B cell (primary cell): ENCODE data around the gene HNRNPH1. TPM values are rescaled to one million over a fixed set of nuclear protein-coding genes. Genes with fewer than 3 reads are reported as not detected.

ENCODE experiments used
- ATAC-seq: fragments of 200-7000 bp; cut with Tn5 transposase; one replicate; pipeline ENCODE4 v1.10.0; 2021; ENCODE audit warnings: low read depth, mild to moderate bottlenecking, moderate number of reproducible peaks, moderate library complexity
- CTCF ChIA-PET: fragments of 350-600 bp; sonication (Branson Sonifier 250); formaldehyde crosslinking; loops from one replicate; lab custom pipeline; 2021; ENCODE audit warnings: antibody characterized with exemption, inconsistent platforms; lab: Charles Lee
- POLR2A ChIA-PET: fragments of 350-600 bp; sonication (Branson Sonifier 250); formaldehyde crosslinking; loops from one replicate; lab custom pipeline; 2021; ENCODE audit warnings: antibody characterized with exemption; lab: Charles Lee
- DNase-seq: peaks from one replicate; pipeline ENCODE4 v3.0.0; 2013
- H2AFZ ChIP-seq: 2 replicates; pipeline ENCODE4 v1.6.1; 2012; ENCODE audit warnings: mild to moderate bottlenecking, low read depth, low read length; ENCODE audit not compliant: insufficient read depth, poor library complexity, severe bottlenecking
- H3K27ac ChIP-seq, 2 donors: 1 replicate in 1 of 2; 2 replicates in 1 of 2; pipeline ENCODE4 v1.5.1; 2012 to 2013; ENCODE audit warnings: low read length in 2 of 2, mild to moderate bottlenecking in 2 of 2, moderate library complexity in 1 of 2
- H3K27me3 ChIP-seq, 4 experiments: fragments of 200-600 bp in 1 of 4; sonication (generic) in 1 of 4; replicated peaks in 1 of 4; 1 replicate in 2 of 4; 2 replicates in 2 of 4; pipeline versions ENCODE4 v1.6.1 to v1.7.0; 2013 to 2016; ENCODE audit warnings: low read length in 3 of 4, mild to moderate bottlenecking in 2 of 4, mixed read lengths in 1 of 4, moderate library complexity in 1 of 4; ENCODE audit not compliant: insufficient read depth in 4 of 4, control insufficient read depth in 3 of 4; ENCODE audit errors: control extremely low read depth in 1 of 4
- H3K36me3 ChIP-seq, 2 experiments: replicated peaks in 1 of 2; 1 replicate in 1 of 2; 2 replicates in 1 of 2; pipeline versions ENCODE4 v1.6.1 to v1.7.1; 2013; ENCODE audit warnings: low read length in 1 of 2; ENCODE audit not compliant: insufficient read depth in 2 of 2, control insufficient read depth in 1 of 2; ENCODE audit errors: control extremely low read depth in 1 of 2, extremely low read depth in 1 of 2
- H3K4me1 ChIP-seq, 2 donors: fragments of 200-600 bp in 1 of 2; sonication (generic) in 1 of 2; 1 replicate in 1 of 2; 2 replicates in 1 of 2; pipeline versions ENCODE4 v1.5.1 to v1.6.1; 2013 to 2017; ENCODE audit warnings: low read length in 2 of 2; ENCODE audit not compliant: control insufficient read depth in 2 of 2, insufficient read depth in 2 of 2
- H3K4me2 ChIP-seq: replicated peaks from 2 replicates; pipeline ENCODE3; 2012; ENCODE audit warnings: mild to moderate bottlenecking, low read depth, low read length; ENCODE audit not compliant: poor library complexity, severe bottlenecking
- H3K4me3 ChIP-seq, 5 experiments: fragments of 200-600 bp in 1 of 5; sonication (generic) in 1 of 5; 1 replicate in 3 of 5; 2 replicates in 2 of 5; pipeline versions ENCODE4 v1.5.1 to v1.7.0; 2011 to 2016; ENCODE audit warnings: low read length in 4 of 5, mild to moderate bottlenecking in 4 of 5, low read depth in 2 of 5, control low read depth in 1 of 5, moderate library complexity in 1 of 5; ENCODE audit not compliant: insufficient read depth in 1 of 5; ENCODE audit errors: control extremely low read depth in 1 of 5, extremely low read depth in 1 of 5
- H3K79me2 ChIP-seq: fragments of 200-600 bp; sonication (generic); one replicate; pipeline ENCODE4 v1.6.0; 2016; ENCODE audit warnings: low read length; ENCODE audit not compliant: control insufficient read depth, insufficient read depth
- H3K9ac ChIP-seq: fragments of 200-600 bp; sonication (generic); 2 replicates; pipeline ENCODE4 v1.6.1; 2017; ENCODE audit warnings: mild to moderate bottlenecking, low read length, moderate library complexity
- H3K9me3 ChIP-seq, 3 donors: one replicate each; pipeline versions ENCODE4 v1.6.1 to v1.7.1; 2013; ENCODE audit warnings: low read length in 2 of 3; ENCODE audit not compliant: control insufficient read depth in 2 of 3, insufficient read depth in 1 of 3; ENCODE audit errors: control extremely low read depth in 1 of 3
- H4K20me1 ChIP-seq: 2 replicates; pipeline ENCODE4 v1.6.0; 2012; ENCODE audit warnings: mild to moderate bottlenecking, low read length; ENCODE audit not compliant: insufficient read depth, control insufficient read depth, poor library complexity, severe bottlenecking
- H3K27ac Mint-ChIP-seq: one replicate; pipeline ENCODE4 v1.8.0; 2021; ENCODE audit warnings: mixed read lengths
- H3K27me3 Mint-ChIP-seq: one replicate; pipeline ENCODE4 v1.8.0; 2021; ENCODE audit warnings: mixed read lengths
- H3K4me1 Mint-ChIP-seq: one replicate; pipeline ENCODE4 v1.8.0; 2021; ENCODE audit warnings: mixed read lengths
- H3K4me3 Mint-ChIP-seq: one replicate; pipeline ENCODE4 v1.8.0; 2021; ENCODE audit warnings: mixed read lengths
- H3K9me3 Mint-ChIP-seq: one replicate; pipeline ENCODE4 v1.8.0; 2022; ENCODE audit warnings: mixed read lengths; ENCODE audit not compliant: insufficient read depth
- CTCF ChIP-seq: fragments of 200-600 bp; IDR thresholded peaks from one replicate; pipeline ENCODE4 v1.8.0; 2022; ENCODE audit warnings: antibody characterized with exemption, mild to moderate bottlenecking
- EZH2 ChIP-seq: IDR thresholded peaks from 2 replicates; pipeline ENCODE4 v1.6.1; 2012; ENCODE audit warnings: borderline replicate concordance, low read depth, mild to moderate bottlenecking, moderate library complexity, low read length; ENCODE audit not compliant: insufficient read depth, poor library complexity, severe bottlenecking
- WGBS: methylation state at CpG from one replicate; pipeline ENCODE4 v1.1.5; 2013; ENCODE audit warnings: missing lambda C conversion rate; ENCODE audit not compliant: insufficient coverage; 5-methylcytosine and 5-hydroxymethylcytosine counted together
- intact Hi-C: fragments of 100-400 bp; cut with micrococcal nuclease; formaldehyde crosslinking; loops from one replicate; pipeline ENCODE4 v1.10.0; 2022
- polyA plus RNA-seq: library from polyadenylated mRNA; depleted of rRNA; stranded (reverse); fragments of >200 nt; gene quantifications from 2 replicates; pipeline ENCODE4 v1.2.3, GENCODE V29; 2012
- total RNA-seq, 2 donors: library from RNA; stranded (reverse); fragments of 120-200 nt in 1 of 2; gene quantifications; 1 replicate in 1 of 2; 2 replicates in 1 of 2; pipeline versions ENCODE4 v1.2.3 to v1.2.4, GENCODE V29; 2013 to 2022

HNRNPH1 gene
- total and polyA plus RNA-seq, 2 donors (not counting 1 experiment from before 2014, with no cell fraction given): 471 to 1,412 TPM

- DNase-seq (no peak), ATAC-seq (no peak)
- intact Hi-C loops: no loop called here
- Histone ChIP-seq H3K4me1 (no peaks in the 10 kb centered on the region), H3K36me3 (peaks cover 0 to 60% of the 10 kb centered on the region in 2 experiments), H3K27ac (no peak overlapping the region), H3K79me2 (no peaks in the 10 kb centered on the region), H4K20me1 (peaks cover 6% of the 10 kb centered on the region), H3K9me3 (no peaks in the 10 kb centered on the region), H2AFZ (no peak overlapping the region), H3K27me3 (no peaks in the 10 kb centered on the region), H3K4me3 (no peak overlapping the region), H3K4me2 (no peak overlapping the region), H3K9ac (no peak overlapping the region)
- H3K4me1 Mint-ChIP-seq: no peaks in the 10 kb centered on the region
- ChIA-PET CTCF (no interaction called here), POLR2A (no interaction called here)
- H3K9me3 Mint-ChIP-seq: no peaks in the 10 kb centered on the region
- TF ChIP-seq CTCF (no peak), EZH2 (no peak)
- WGBS: 98% methylated on average over 6 of the region's 10 CpGs
- H3K27ac Mint-ChIP-seq: no peak overlapping the region
- no peaks in the 10 kb centered on the region for H3K27me3 Mint-ChIP-seq
- no peak overlapping the region for H3K4me3 Mint-ChIP-seq
Measured at GRCh38 chr5:179605026-179605833, 18.2 kb downstream of the HNRNPH1 start.

GRCh38 chr5:179603308-179603707, 20.2 kb downstream of the HNRNPH1 start:
- no peaks in the 10 kb centered on the region for H3K4me1 ChIP-seq

More at GRCh38 chr5:179603308-179603707, 20.2 kb downstream of the HNRNPH1 start:
- H3K4me2 ChIP-seq: no peak overlapping the region
- H3K27ac Mint-ChIP-seq: no peak overlapping the region
- no peaks in the 10 kb centered on the region for H3K79me2 ChIP-seq
- no peak overlapping the region for H3K9ac ChIP-seq
- no peak overlapping the region for H3K27ac ChIP-seq
- H3K4me1 Mint-ChIP-seq: no peaks in the 10 kb centered on the region
- H3K36me3 ChIP-seq: peaks cover 2 to 68% of the 10 kb centered on the region in 2 experiments
- whole genome bisulfite sequencing: 98% methylated on average over 11 of the region's 12 CpGs
- H3K9me3 Mint-ChIP-seq: no peaks in the 10 kb centered on the region
- intact Hi-C loops: no loop called here
- no peaks in the 10 kb centered on the region for H3K27me3 Mint-ChIP-seq
- H3K27me3 ChIP-seq: no peaks in the 10 kb centered on the region
- POLR2A ChIA-PET: interaction anchor here (0.6 to 0.7 kb wide), 2 partner anchors 17 to 872 kb away, joined by 3 read pairs; no protein-coding TSS in a partner anchor
- DNase-seq (no peak), ATAC-seq (no peak)
- TF ChIP-seq EZH2 (no peak), CTCF (no peak)
- H4K20me1 ChIP-seq: no peaks in the 10 kb centered on the region
- no peak overlapping the region for H2AFZ ChIP-seq
- CTCF ChIA-PET: no interaction called here
- H3K4me3 Mint-ChIP-seq: no peak overlapping the region
- H3K4me3 ChIP-seq: no peak overlapping the region
- H3K9me3 ChIP-seq: no peaks in the 10 kb centered on the region
